ENCODE data around the gene RHEBL1. TPM values are rescaled to one million over a fixed set of nuclear protein-coding genes. Genes with fewer than 3 reads are reported as not detected.
"Not testable (repeated sequence)": the region's sequence is repeated elsewhere in the genome, so short reads cannot be mapped to it uniquely, and the experiment has no call there.

The RHEBL1 gene
- polyA plus RNA-seq, 1 donor = 1.6 TPM

GRCh38 chr12:49089821-49090773 lies 20.3 kb upstream of the RHEBL1 start:
- DNase-seq (ENCODE audit: low read depth) = no peak

- DNase-seq (ENCODE audit: low read depth) = no peak
These were observed 19.2 kb upstream of the RHEBL1 start for GRCh38 chr12:49088932-49089330.

GRCh38 chr12:49088150-49088931 lies 18.6 kb upstream of the RHEBL1 start:
- no peak for DNase-seq (ENCODE audit: low read depth)

GRCh38 chr12:49086116-49086515 lies 16.3 kb upstream of the RHEBL1 start:
- no peak for DNase-seq (ENCODE audit: low read depth)

DNA sequence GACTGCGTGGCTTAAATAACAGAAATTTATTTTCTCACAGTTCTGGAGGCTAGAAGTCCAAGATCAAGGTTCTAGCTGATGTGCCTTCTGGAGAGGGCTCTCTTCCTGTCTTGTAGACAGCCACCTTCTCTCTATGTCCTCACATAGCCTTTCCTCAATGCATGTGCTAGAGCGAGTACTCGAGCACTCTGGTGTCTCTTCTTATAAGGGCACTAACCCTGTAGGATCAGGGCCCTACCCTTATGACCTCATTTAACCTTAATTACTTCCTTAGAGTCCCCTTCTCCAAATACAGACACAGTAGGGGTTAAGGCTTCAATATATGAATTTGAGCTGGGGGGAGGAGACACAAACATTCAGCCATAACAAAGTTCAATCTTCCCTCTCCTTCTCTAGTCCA lies 14.7 kb upstream of the RHEBL1 start:
- DNase-seq (ENCODE audit: low read depth) = no peak

DNA sequence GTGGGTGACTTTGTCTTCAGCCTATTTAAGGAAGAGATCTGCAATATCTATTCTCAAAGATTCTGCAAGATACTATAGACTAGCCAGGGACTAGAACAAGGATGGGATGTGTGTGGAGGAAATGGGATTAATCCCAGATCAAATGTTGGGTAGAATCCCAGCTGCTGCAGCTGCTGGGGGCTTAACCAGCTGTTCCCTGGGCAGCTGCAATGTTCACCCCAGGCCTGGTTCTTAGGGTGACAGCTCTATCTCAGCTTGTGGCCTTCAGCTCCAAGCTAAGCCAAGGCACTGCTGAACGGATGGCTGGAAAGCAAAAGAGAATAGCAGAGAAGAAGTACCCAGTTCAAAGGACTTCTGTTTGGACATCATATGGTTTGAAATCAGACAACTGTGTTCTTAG lies 10.0 kb upstream of the RHEBL1 start:
- no peak for DNase-seq (ENCODE audit: low read depth)

DNA sequence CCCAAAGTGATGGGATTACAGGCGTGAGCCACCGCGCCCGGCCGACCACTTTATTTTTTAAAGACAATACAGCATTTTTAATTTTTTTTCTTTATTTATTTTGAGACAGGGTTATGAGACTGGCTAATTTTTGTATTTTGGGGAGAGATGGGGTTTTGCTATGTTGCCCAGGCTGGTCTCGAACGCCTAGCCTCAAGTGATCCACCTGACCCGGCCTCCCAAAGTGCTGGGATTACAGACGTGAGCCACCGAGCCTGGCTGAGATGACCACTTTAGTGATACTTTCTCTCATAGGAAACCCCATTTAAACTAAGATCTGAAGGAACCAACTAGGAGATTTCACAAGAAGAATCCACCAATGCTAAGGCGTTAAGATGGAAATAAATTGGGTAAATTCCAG lies 1.2 kb upstream of the RHEBL1 start:
- no peak for DNase-seq (ENCODE audit: low read depth)

DNA sequence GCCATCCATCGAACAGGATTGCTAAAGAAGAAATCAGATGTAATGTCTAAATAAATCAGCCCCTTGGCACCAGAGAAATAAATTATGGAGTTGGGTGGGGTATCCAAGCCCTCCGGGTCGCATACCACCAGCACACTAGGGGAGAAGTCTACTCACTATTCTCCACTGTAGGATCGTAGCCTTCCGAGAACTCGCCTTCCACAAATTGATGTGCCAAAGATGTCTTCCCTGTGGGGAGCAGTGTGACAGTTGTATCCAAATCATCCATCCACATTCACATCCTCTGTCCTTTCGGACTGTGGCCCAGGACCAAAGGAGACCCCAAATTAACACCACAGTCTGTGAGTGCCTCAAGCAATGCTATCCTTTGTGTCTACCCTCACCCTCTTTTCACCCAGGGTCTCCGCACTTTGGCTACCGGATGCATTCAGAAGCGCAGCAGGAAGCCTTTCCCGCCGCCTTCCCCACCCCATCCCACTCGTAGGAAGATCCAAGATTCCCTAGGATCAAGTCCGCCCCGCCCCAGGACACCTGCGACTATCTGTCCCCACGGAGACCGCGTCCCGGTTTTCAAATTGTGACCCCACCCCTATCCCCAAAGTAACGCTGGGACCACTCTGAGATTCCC lies 786 bp downstream of the RHEBL1 start:
- DNase-seq (ENCODE audit: low read depth) = no peak

DNA sequence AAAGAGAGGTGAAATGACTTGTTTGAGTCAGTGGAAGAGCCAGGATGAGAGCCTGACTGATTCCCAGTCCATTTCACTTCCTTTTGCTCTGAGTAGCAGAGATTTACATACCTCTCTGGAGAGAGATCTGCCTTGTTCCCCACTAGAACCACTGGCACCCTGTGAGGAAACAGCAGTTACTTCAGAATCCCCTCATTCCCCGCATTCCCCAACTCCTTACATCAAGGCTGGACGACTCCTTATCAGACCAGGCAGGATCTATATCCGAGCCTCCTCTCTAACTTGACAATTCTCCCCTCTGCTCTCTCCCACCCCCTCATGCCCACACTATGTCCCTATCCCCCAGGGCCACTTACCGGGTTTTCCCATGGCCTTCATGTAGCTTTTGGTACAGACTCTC lies 3.7 kb downstream of the RHEBL1 start:
- no peak for DNase-seq (ENCODE audit: low read depth)

DNA sequence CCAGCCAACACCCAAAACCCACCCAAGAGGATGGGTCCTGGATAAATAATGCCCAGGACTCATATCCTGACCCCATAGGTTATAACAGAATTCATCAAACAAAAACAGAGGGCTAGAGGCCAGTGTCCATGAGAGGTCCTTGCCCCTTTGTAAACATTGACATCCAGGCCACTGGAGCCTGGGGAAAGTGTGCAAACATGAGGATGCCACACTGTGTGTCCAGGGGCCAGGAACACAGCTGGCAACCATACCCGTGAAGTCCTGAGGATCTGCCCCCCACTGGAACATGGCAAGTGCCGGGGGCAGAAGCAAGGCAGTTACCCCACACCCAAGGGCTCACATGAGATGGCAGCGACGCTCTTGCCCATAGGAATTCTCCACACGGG lies 5.0 kb downstream of the RHEBL1 start:
- no peak for DNase-seq (ENCODE audit: low read depth)

- not testable (repeated sequence) for DNase-seq (ENCODE audit: low read depth)
These were observed 7.9 kb downstream of the RHEBL1 start for GRCh38 chr12:49061916-49062315.

DNA sequence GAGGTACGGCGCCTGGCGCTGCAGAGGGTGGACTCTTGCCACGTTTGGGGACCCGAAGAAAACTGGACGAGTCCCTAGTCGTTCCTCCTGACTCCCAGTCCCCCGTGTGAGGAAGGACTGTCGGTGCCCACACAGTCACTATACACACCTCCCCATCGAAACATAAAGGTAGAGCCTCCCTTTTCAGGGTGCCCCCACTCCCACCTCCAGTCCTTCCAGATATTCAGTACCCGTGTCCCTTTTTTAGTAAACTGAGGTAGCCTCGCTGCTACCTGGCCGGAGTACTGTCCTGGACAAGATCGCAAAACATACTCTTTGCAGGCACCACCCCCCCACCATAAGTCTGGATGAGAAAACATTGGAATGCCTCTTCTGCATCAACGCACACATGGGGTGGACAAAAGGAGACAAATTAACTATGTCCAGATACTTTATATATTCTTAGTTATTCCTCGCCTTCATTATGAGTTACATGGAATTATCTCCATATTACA lies 8.6 kb downstream of the RHEBL1 start:
- no peak for DNase-seq (ENCODE audit: low read depth)

DNA sequence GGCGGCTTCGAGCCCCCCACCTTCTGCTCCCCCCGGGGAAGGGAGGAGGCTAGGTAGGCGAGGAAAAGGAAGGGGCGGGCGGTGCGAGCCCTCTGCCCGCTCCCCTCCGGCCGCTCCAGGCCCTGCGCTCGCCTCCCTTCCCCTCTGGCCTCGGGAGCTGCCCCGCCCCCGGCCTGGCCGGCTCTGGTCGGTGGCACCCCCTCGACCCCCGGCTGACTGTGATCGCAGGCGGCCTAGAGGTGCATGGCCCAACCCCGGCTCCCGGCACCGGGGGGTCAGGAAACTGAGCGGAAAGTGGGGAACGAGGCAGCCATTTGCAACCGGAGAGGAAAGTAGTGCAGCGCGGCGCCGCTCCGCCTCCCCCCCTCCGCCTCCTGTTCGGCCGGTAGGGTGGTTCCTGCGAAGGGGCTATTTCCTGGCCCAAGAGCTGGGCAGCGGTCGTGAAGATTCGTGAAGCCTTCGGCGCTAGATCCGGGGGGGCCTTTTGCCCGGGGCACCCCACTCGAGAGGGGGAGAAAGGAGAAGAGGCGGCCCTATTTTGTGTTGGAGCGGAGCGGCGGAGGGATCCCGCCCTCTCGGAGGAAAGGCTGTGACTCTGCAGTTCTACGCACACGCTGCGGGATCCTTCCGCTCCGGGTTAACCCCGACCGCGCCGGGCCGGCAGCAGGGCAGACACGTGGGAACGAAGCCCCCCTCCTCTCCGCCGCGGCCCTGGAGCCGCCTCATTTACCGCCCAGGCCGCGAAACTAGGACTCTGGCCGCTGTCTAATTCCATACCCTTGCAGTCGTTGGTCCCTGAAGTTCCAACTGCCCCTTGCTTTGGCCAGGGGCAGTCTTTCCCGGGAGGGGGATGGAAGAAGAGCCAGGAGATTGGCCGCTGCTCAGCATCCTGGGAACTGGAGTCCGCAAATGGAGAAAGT lies 9.3 kb downstream of the RHEBL1 start, which contains the start of gene KMT2D:
TSS of gene KMT2D (minus strand) at position 558 of the 920 bp plus-strand sequence. CDS start 5,470 bp downstream, outside the sequence.
- peak; percentile 86 for DNase-seq (ENCODE audit: low read depth)

DNA sequence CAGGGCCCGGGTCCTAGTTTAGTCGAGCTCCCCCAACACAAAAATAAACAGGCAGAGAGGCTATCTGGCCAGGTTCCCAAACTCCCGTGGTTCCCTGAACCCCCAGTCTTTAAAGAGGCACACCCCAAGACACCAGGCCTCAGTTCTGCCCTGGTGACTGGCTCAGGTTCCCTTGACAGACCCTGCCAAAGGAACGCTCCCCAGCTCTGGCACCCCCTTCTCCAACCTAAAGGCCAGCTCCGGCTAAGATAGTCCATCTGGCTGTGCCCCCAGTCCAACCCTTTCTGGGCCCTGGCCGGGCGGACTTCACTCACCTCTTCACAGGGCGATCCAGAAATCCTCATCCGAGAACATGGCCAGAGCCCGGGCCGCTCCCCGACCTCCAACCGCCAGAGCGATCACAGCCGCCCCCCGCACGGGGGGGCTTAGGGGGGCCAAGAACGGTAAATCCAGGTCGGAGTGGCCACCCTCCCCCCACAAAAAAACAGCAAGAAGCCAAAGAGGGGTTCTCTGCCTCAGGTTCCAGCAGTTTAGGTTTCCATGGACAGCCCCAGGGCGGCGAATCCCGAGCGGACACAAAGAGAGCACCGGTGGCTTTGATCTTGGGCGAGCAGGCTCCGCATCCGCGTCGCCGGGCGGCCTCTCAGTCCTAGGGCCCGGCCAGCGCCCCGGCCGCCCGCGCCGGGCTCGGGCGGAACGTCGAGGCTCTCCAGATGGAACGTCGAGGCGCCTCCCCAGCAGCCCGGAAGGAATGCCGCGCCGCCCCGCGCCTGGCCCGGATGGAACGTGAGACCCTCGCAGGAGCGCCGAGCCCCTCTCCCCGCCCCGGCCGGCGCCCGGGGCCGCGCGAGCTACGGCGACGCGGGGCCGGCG lies 10.2 kb downstream of the RHEBL1 start:
- DNase-seq (ENCODE audit: low read depth) = no peak

DNA sequence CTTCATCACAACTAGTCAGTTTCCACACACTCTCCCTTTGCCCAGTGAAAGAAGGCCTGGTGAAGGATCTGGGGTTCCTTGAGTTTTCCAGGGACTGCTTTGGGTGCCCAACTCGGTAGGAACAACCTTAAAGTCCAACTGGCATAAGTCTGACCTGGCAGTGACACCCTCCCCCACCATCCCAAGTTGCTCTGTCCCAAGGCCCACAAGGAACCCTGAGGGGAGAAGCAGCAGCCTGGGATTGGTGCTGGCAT lies 10.8 kb downstream of the RHEBL1 start:
- no peak for DNase-seq (ENCODE audit: low read depth)

DNA sequence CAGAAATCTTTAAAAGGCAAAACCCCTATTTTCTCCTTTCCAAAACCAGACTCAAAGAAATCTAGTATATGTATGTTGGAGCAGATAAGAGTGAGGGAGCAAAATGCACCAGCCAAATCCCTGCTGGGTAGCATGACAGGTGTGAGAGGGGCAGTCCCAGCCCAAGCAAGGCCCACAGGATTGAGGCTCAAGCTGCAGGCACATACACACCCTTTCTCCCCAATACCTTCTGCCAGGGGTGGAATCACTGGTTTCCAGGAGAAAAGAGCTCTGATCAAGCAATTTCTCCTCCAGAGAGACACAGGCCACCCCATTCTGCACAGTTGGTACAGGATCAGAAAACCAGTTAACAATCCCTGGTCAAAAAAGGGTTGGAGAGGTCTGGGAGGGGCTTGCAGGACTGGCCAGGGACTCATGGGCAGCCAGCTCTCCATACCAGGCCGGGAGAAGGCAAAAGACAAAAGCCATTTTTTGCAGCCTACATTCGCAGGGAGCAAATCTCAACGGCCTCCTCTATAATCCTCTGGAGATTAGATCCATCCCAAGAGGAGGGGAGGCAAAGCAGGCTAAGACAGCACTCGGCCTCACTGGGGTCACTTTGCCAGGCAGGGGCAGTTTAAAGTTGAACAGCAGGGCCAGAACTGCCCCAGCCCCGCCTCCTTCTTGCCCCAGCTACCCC lies 11.3 kb downstream of the RHEBL1 start:
- DNase-seq (ENCODE audit: low read depth) = no peak

DNA sequence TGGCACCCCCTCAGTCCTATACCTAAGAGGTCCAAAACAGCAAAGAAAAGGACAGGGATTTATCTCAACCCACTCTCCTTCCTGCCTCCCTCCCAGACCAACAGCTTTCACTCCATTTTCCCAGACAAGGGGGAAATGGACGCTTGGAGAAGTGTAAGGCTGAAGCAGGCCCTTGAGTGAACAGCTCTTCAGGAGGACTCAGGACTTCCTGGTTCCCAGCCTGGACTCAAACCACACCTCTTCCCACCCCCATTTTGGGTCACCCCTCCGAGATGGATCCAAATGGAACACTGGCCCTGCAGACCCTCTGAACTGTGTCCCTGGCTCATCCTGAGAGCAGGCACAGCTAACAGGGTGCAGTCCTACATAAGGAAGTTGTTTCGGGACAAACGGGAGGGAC lies 11.9 kb downstream of the RHEBL1 start:
- no peak for DNase-seq (ENCODE audit: low read depth)

DNA sequence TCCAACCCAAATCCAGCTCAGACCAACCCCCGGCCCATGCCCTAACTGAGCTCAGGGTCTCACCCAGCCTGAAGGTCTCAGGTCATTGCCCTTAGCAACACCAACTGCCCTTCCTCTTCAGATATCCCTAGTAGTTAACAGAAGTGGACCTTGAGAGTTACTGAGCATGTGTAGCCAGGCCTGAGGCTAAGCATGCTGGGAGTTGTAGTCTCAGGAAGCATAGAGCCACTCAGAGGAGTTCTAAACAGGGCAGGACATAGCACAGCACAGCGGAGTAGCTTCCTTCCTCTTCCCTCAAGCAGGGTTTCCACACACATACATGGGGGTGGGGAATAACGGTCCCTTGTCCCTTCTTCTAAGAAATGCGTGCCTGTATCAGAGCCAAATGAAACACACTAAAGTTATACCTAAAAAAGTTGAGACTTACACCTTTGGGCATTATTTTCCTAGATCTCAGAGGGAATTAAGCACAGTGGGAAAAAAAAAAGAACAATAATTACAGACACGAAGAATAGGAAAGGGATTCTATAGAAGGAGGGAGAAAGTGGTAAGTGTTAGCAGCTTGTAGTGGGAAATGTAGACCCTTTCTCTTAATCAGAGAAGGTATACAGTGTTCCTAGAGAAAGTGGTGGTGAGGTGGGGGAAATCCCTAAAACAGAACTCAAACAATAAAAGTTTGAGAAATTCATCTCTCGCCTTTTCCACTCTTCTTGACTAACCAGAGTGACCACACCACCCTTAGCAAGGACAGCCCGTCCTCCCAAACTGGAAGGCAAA lies 13.6 kb downstream of the RHEBL1 start:
- no peak for DNase-seq (ENCODE audit: low read depth)

- no peak for DNase-seq (ENCODE audit: low read depth)
These were observed 14.7 kb downstream of the RHEBL1 start for GRCh38 chr12:49055092-49055491.
